Chondrocyte (in vitro differentiated cells): ENCODE results near the gene L3MBTL3. TPM values are rescaled to one million over a fixed set of nuclear protein-coding genes. Genes with fewer than 3 reads are reported as not detected.

Experiments used
- DNase-seq: peaks from one replicate; pipeline ENCODE4 v3.0.0; 2021; ENCODE audit warnings: mixed read lengths, low spot score
- H3K27ac Mint-ChIP-seq: one replicate; pipeline ENCODE4 v1.8.0; 2021; ENCODE audit warnings: mild to moderate bottlenecking, moderate library complexity, mixed read lengths; ENCODE audit not compliant: unreplicated experiment
- H3K27me3 Mint-ChIP-seq: 2 replicates; pipeline ENCODE4 v1.8.0; 2021; ENCODE audit warnings: low read depth, mixed read lengths
- H3K36me3 Mint-ChIP-seq: 2 replicates; pipeline ENCODE4 v1.8.0; 2021; ENCODE audit warnings: low read depth, mixed read lengths
- H3K4me1 Mint-ChIP-seq: 2 replicates; pipeline ENCODE4 v1.8.0; 2021; ENCODE audit warnings: low read depth, mild to moderate bottlenecking, mixed read lengths
- H3K4me3 Mint-ChIP-seq: one replicate; pipeline ENCODE4 v1.8.0; 2021; ENCODE audit warnings: mild to moderate bottlenecking, moderate library complexity, mixed read lengths; ENCODE audit not compliant: unreplicated experiment
- H3K9me3 Mint-ChIP-seq: 2 replicates; pipeline ENCODE4 v1.8.0; 2021; ENCODE audit warnings: low read depth, mixed read lengths
- CTCF ChIP-seq: fragments of 200-600 bp; sonication (generic); IDR thresholded peaks from 2 replicates; pipeline ENCODE4 v1.5.0; 2021; ENCODE audit warnings: antibody characterized with exemption, mild to moderate bottlenecking, moderate library complexity
- total RNA-seq: library from RNA; stranded (reverse); gene quantifications from 3 replicates; pipeline ENCODE4 v1.2.1, GENCODE V29; 2021

L3MBTL3 gene
- total RNA-seq, 1 donor from 2014 or later = 15.4 TPM

GRCh38 chr6:130018744-130019325 is 454 bp downstream of the L3MBTL3 start:
- H3K9me3 Mint-ChIP-seq = no peaks in the 10 kb centered on the region
- DNase-seq = no peak
- peak overlapping the region; percentile 95 for H3K4me3 Mint-ChIP-seq
- H3K4me1 Mint-ChIP-seq = peaks cover 11% of the 10 kb centered on the region
- peak overlapping the region; percentile 95 for H3K27ac Mint-ChIP-seq
- TF ChIP-seq CTCF = no peak
- H3K27me3 Mint-ChIP-seq = no peaks in the 10 kb centered on the region
- peaks cover 1% of the 10 kb centered on the region for H3K36me3 Mint-ChIP-seq

- Mint-ChIP-seq H3K4me1 (peaks cover 11% of the 10 kb centered on the region), H3K27ac (peak overlapping the region; percentile 68), H3K4me3 (peak overlapping the region; percentile 90), H3K27me3 (no peaks in the 10 kb centered on the region), H3K36me3 (peaks cover 1% of the 10 kb centered on the region), H3K9me3 (no peaks in the 10 kb centered on the region)
- TF ChIP-seq CTCF = no peak
- no peak for DNase-seq
Observed at GRCh38 chr6:130019326-130020072, 1.1 kb downstream of the L3MBTL3 start.

DNA sequence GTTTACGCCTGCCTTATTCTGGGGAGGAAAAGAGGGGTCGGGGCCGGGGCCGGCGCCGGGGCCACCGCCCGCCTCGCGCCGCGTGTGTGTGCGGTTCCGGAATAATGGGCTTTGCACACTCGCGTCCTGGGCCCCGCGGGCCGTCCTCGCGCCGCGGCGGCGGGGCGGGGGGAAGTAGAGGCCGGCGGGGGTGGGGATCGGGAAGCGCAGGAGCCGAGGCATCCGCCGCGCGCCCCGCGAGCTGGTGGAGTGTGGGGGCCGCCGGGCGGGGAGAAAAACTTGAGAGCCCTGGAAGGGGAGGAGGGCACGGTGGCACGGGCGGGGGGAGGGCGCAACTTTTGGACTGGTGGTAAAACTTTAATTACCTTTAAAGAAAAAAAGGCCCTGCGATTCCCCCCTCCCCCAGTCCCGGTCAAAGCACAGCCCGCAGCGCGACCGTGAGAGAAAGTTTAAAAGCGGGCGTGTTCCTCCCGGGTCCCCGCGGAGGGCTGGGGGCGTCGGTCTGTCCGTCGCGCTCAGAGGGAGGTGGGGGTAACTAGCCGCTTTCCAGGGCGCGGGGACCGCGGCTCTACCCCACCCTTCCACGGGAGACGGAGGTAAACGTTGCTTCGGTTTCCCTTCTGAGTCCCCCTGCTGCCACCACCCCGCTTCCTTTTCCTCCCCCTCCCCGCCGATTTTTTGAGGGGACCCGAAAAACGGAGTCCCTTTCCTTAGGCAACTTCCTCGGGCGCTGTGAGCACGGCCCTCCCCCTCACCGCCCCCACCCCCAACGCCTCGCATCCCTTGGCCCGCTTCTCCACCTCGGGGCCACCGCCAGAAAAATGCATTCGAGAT is 1.9 kb downstream of the L3MBTL3 start:
- no peaks in the 10 kb centered on the region for H3K9me3 Mint-ChIP-seq
- peak overlapping the region; percentile 89 for H3K27ac Mint-ChIP-seq
- H3K36me3 Mint-ChIP-seq = peaks cover 5% of the 10 kb centered on the region
- H3K4me3 Mint-ChIP-seq = peak overlapping the region; percentile 89
- no peak for TF ChIP-seq CTCF
- peaks cover 11% of the 10 kb centered on the region for H3K4me1 Mint-ChIP-seq
- no peaks in the 10 kb centered on the region for H3K27me3 Mint-ChIP-seq
- no peak for DNase-seq

GRCh38 chr6:130020907-130021629 is 2.7 kb downstream of the L3MBTL3 start:
- no peak for DNase-seq
- Mint-ChIP-seq H3K9me3 (no peaks in the 10 kb centered on the region), H3K4me1 (peaks cover 11% of the 10 kb centered on the region), H3K27me3 (no peaks in the 10 kb centered on the region), H3K4me3 (peak overlapping the region; percentile 89), H3K36me3 (peaks cover 7% of the 10 kb centered on the region), H3K27ac (peak overlapping the region; percentile 89)
- TF ChIP-seq CTCF = peak; percentile 95
